SK-N-SH (cell line): ENCODE data around the gene RBL2.

Experiments
- ELF1 ChIP-seq: IDR thresholded peaks from 2 replicates; pipeline ENCODE4 v1.4.0; 2012
- EZH2phosphoT487 ChIP-seq: fragments of 200-600 bp; sonication (generic); IDR thresholded peaks from 2 replicates; pipeline ENCODE4 v1.6.1; 2017; ENCODE audit warnings: low read depth, mixed run types, mild to moderate bottlenecking, antibody characterized with exemption, moderate library complexity, borderline replicate concordance
- FOXM1 ChIP-seq: IDR thresholded peaks from 2 replicates; pipeline ENCODE4 v1.4.0; 2012; ENCODE audit warnings: low read depth, mild to moderate bottlenecking
- POLR2AphosphoS5 ChIP-seq: IDR thresholded peaks from 2 replicates; pipeline ENCODE4 v1.6.1; 2012; ENCODE audit warnings: low read depth, low read length
- RFX5 ChIP-seq: IDR thresholded peaks from 2 replicates; pipeline ENCODE4 v1.6.1; 2012; ENCODE audit warnings: mild to moderate bottlenecking, improper control_type of control experiment, low read length
- SIN3A ChIP-seq: IDR thresholded peaks from 2 replicates; pipeline ENCODE4 v1.6.1; 2012; ENCODE audit warnings: low read depth, mild to moderate bottlenecking, low read length, moderate library complexity, borderline replicate concordance
- SMC3 ChIP-seq: IDR thresholded peaks from 2 replicates; pipeline ENCODE4 v1.6.1; 2012; ENCODE audit warnings: low read depth, low read length, improper control_type of control experiment
- TAF1 ChIP-seq: IDR thresholded peaks from 2 replicates; pipeline ENCODE4 v1.6.1; 2012; ENCODE audit warnings: low read depth, mild to moderate bottlenecking, low read length, moderate library complexity, borderline replicate concordance
- TF ChIP-seq, protein P1 (sequence below): fragments of 200-600 bp; sonication (generic); IDR thresholded peaks from 2 replicates; pipeline ENCODE4 v1.6.1; 2017; ENCODE audit warnings: antibody characterized with exemption, mild to moderate bottlenecking, moderate library complexity
- TF ChIP-seq, protein P2 (sequence below): IDR thresholded peaks from 2 replicates; pipeline ENCODE4 v1.4.0; 2012; ENCODE audit warnings: low read depth

DNA sequence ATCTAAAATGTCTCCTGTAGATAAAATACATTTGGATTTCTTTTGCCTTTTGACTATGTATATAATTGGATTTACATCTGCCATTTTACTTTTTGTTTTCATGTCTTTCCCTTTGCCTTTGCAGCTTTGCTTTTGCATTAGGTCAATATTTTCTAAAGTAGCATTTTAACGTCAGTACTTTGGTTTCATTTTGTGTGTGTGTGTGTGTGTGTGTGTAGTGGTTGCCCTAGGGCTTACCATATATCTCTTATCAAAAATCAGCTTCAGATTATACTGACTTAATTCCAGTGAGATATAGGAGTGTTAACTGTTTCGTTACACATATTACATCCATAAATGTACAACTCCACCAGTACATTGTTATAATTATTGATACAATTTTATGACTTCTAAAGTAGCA lies 42.6 kb downstream of the RBL2 start:
- no peak for TF ChIP-seq RFX5
- TF ChIP-seq, protein P1, sequence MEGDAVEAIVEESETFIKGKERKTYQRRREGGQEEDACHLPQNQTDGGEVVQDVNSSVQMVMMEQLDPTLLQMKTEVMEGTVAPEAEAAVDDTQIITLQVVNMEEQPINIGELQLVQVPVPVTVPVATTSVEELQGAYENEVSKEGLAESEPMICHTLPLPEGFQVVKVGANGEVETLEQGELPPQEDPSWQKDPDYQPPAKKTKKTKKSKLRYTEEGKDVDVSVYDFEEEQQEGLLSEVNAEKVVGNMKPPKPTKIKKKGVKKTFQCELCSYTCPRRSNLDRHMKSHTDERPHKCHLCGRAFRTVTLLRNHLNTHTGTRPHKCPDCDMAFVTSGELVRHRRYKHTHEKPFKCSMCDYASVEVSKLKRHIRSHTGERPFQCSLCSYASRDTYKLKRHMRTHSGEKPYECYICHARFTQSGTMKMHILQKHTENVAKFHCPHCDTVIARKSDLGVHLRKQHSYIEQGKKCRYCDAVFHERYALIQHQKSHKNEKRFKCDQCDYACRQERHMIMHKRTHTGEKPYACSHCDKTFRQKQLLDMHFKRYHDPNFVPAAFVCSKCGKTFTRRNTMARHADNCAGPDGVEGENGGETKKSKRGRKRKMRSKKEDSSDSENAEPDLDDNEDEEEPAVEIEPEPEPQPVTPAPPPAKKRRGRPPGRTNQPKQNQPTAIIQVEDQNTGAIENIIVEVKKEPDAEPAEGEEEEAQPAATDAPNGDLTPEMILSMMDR = no peak
- TF ChIP-seq SIN3A = no peak
- no peak for TF ChIP-seq FOXM1
- no peak for TF ChIP-seq EZH2phosphoT487
- TF ChIP-seq, protein P2, sequence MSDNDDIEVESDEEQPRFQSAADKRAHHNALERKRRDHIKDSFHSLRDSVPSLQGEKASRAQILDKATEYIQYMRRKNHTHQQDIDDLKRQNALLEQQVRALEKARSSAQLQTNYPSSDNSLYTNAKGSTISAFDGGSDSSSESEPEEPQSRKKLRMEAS = no peak
- no peak for TF ChIP-seq SMC3
- no peak for TF ChIP-seq POLR2AphosphoS5
- TF ChIP-seq TAF1 = no peak
- no peak for TF ChIP-seq ELF1
